GM23338 (cell line): ENCODE measurements around the gene MAP2K3. TPM values are rescaled to one million over a fixed set of nuclear protein-coding genes. Genes with fewer than 3 reads are reported as not detected.

Experiments
- ATAC-seq: fragments of 200-7000 bp; cut with Tn5 transposase; 3 replicates; pipeline ENCODE4 v1.9.1; 2020
- DNase-seq: peaks from one replicate; pipeline ENCODE4 v3.0.0-alpha.2; 2015; ENCODE audit warnings: low spot score
- H2AFZ ChIP-seq: fragments of 200-600 bp; sonication (generic); 2 replicates; pipeline ENCODE4 v1.8.0; 2016; ENCODE audit warnings: antibody characterized with exemption, mild to moderate bottlenecking, moderate library complexity
- H3F3A ChIP-seq: fragments of 200-600 bp; sonication (generic); replicated peaks from 2 replicates; pipeline ENCODE4 v1.8.0; 2017; ENCODE audit warnings: antibody characterized with exemption, mixed run types, low read depth
- H3K27ac ChIP-seq: fragments of 200-600 bp; sonication (generic); 2 replicates; pipeline ENCODE4 v1.6.1; 2016; ENCODE audit warnings: low read depth
- H3K27me3 ChIP-seq: fragments of 200-600 bp; sonication (generic); 2 replicates; pipeline ENCODE4 v1.8.0; 2016; ENCODE audit warnings: mild to moderate bottlenecking, mixed run types, moderate library complexity; ENCODE audit not compliant: insufficient read depth
- H3K36me3 ChIP-seq: fragments of 200-600 bp; sonication (generic); 2 replicates; pipeline ENCODE4 v1.8.0; 2016; ENCODE audit warnings: mild to moderate bottlenecking; ENCODE audit not compliant: insufficient read depth
- H3K4me1 ChIP-seq: fragments of 200-600 bp; sonication (generic); 2 replicates; pipeline ENCODE4 v1.8.0; 2016; ENCODE audit warnings: mild to moderate bottlenecking, moderate library complexity; ENCODE audit not compliant: insufficient read depth
- H3K4me2 ChIP-seq: fragments of 200-600 bp; sonication (generic); 2 replicates; pipeline ENCODE4 v1.7.1; 2017; ENCODE audit warnings: mixed run types
- H3K4me3 ChIP-seq: fragments of 200-600 bp; sonication (generic); 2 replicates; pipeline ENCODE4 v1.6.1; 2016; ENCODE audit warnings: mixed run types
- H3K79me2 ChIP-seq: fragments of 200-600 bp; sonication (generic); replicated peaks from 2 replicates; pipeline ENCODE4 v1.8.0; 2017; ENCODE audit warnings: mild to moderate bottlenecking; ENCODE audit not compliant: insufficient read depth
- H3K9me2 ChIP-seq: fragments of 200-600 bp; sonication (generic); 2 replicates; pipeline ENCODE4 v1.8.0; 2017; ENCODE audit not compliant: insufficient read depth
- H4K20me1 ChIP-seq: fragments of 200-600 bp; sonication (generic); replicated peaks from 2 replicates; pipeline ENCODE4 v1.8.0; 2017; ENCODE audit warnings: mild to moderate bottlenecking; ENCODE audit not compliant: insufficient read depth
- H3K27ac Mint-ChIP-seq: 2 replicates; pipeline ENCODE4 v1.8.0; 2020; ENCODE audit warnings: inconsistent platforms, mild to moderate bottlenecking, moderate library complexity, mixed read lengths
- H3K27me3 Mint-ChIP-seq: 3 replicates; pipeline ENCODE4 v1.8.0; 2022; ENCODE audit warnings: low read depth, mild to moderate bottlenecking, moderate library complexity, mixed read lengths, inconsistent platforms; ENCODE audit not compliant: insufficient read depth, poor library complexity
- H3K36me3 Mint-ChIP-seq: 3 replicates; pipeline ENCODE4 v1.8.0; 2021; ENCODE audit warnings: low read depth, mild to moderate bottlenecking, inconsistent platforms, moderate library complexity, mixed read lengths
- H3K4me1 Mint-ChIP-seq: 3 replicates; pipeline ENCODE4 v1.8.0; 2020; ENCODE audit warnings: mild to moderate bottlenecking, inconsistent platforms, mixed read lengths
- H3K4me3 Mint-ChIP-seq: 3 replicates; pipeline ENCODE4 v1.8.0; 2021; ENCODE audit warnings: moderate library complexity, mild to moderate bottlenecking, inconsistent platforms, mixed read lengths
- H3K9me3 Mint-ChIP-seq: 3 replicates; pipeline ENCODE4 v1.8.0; 2020; ENCODE audit warnings: moderate library complexity, mild to moderate bottlenecking, inconsistent platforms, mixed read lengths
- CREB1 ChIP-seq: fragments of 250-450 bp; sonication (Bioruptor Pico); IDR thresholded peaks from 2 replicates; pipeline ENCODE4 v1.5.0; 2020; ENCODE audit warnings: low read depth, mild to moderate bottlenecking, moderate library complexity
- CTCF ChIP-seq, 2 experiments: fragments of 200-600 bp in 1 of 2; sonication (generic) in 1 of 2; conservative IDR thresholded peaks; 2 replicates each; pipeline versions ENCODE4 v1.5.1 to v1.6.1; 2016 to 2017; ENCODE audit warnings: antibody characterized with exemption in 2 of 2, low read depth in 2 of 2, mild to moderate bottlenecking in 2 of 2, moderate library complexity in 1 of 2
- ETS1 ChIP-seq: IDR thresholded peaks from 2 replicates; pipeline ENCODE4 v1.6.1; 2016; ENCODE audit warnings: antibody characterized with exemption
- EZH2 ChIP-seq: fragments of 200-600 bp; sonication (generic); IDR thresholded peaks from one replicate; pipeline ENCODE4 v1.8.0; 2017; ENCODE audit warnings: antibody characterized with exemption, mild to moderate bottlenecking, low read depth; ENCODE audit not compliant: unreplicated experiment
- EZH2phosphoT487 ChIP-seq: fragments of 200-600 bp; sonication (generic); IDR thresholded peaks from one replicate; pipeline ENCODE4 v1.8.1; 2018; ENCODE audit warnings: antibody characterized with exemption; ENCODE audit not compliant: unreplicated experiment
- JUNB ChIP-seq: IDR thresholded peaks from one replicate; pipeline ENCODE4 v1.6.1; 2016; ENCODE audit warnings: antibody characterized with exemption; ENCODE audit not compliant: unreplicated experiment
- NANOG ChIP-seq: IDR thresholded peaks from 2 replicates; pipeline ENCODE4 v1.6.1; 2016; ENCODE audit warnings: antibody characterized with exemption, borderline replicate concordance
- POLR2AphosphoS5 ChIP-seq: IDR thresholded peaks from 2 replicates; pipeline ENCODE4 v1.6.1; 2016; ENCODE audit warnings: antibody characterized with exemption, low read depth
- REST ChIP-seq: IDR thresholded peaks from one replicate; pipeline ENCODE4 v1.6.1; 2018; ENCODE audit warnings: antibody characterized with exemption; ENCODE audit not compliant: unreplicated experiment
- STAT1 ChIP-seq: IDR thresholded peaks from one replicate; pipeline ENCODE4 v1.6.1; 2016; ENCODE audit warnings: antibody characterized with exemption; ENCODE audit not compliant: unreplicated experiment
- ZNF114 ChIP-seq: fragments of 250-450 bp; sonication (Bioruptor Pico); IDR thresholded peaks from 2 replicates; pipeline ENCODE4 v1.5.0; 2020; ENCODE audit warnings: mild to moderate bottlenecking, moderate library complexity
- ZNF331 ChIP-seq: fragments of 250-450 bp; sonication (Bioruptor Pico); IDR thresholded peaks from 2 replicates; pipeline ENCODE4 v1.5.0; 2020; ENCODE audit warnings: low read depth, mild to moderate bottlenecking, moderate library complexity
- ZNF462 ChIP-seq: fragments of 250-450 bp; sonication (Bioruptor Pico); IDR thresholded peaks from 2 replicates; pipeline ENCODE4 v1.5.0; 2020; ENCODE audit warnings: mild to moderate bottlenecking, moderate library complexity
- polyA plus RNA-seq: library from polyadenylated mRNA; unstranded; fragments of >200 nt; fragmentation: Nextera tagmentation; extraction: Ambion mirVana; gene quantifications from 2 replicates; pipeline ENCODE4 v1.2.1, GENCODE V29; 2016
- total RNA-seq: library from RNA; depleted of rRNA; stranded (reverse); fragments of >200 nt; shearing (Covaris generic); gene quantifications from 2 replicates; pipeline ENCODE4 v1.2.3, GENCODE V29; 2014

The MAP2K3 gene
- total and polyA plus RNA-seq, 2 experiments from 2014 or later: 28.5 to 31.7 TPM

GRCh38 chr17:21352981-21353265 lies 68.4 kb downstream of the MAP2K3 start:
- Histone ChIP-seq H3K79me2 (no peaks in the 10 kb centered on the region), H3K4me1 (no peaks in the 10 kb centered on the region)
- H3K27me3 Mint-ChIP-seq: peaks cover 11% of the 10 kb centered on the region

More at GRCh38 chr17:21352981-21353265, 68.4 kb downstream of the MAP2K3 start:
- Mint-ChIP-seq H3K4me1 (0 out of 3 replicates have a peak, but pooled peaks cover 3% of the 10 kb centered on the region), H3K4me3 (no peak overlapping the region), H3K27ac (no peak overlapping the region), H3K36me3 (no peaks in the 10 kb centered on the region), H3K9me3 (peaks cover 4% of the 10 kb centered on the region; the same call in 1 of the 3 replicates)
- TF ChIP-seq NANOG (no peak), CTCF (conservative IDR thresholded peaks at IDR 0.05; ENCODE audit: low read depth in 2 of 2) (no peak), JUNB (no peak), EZH2phosphoT487 (no peak), REST (no peak), ZNF331 (CRISPR knock-in tag) (no peak), CREB1 (no peak), POLR2AphosphoS5 (no peak), ETS1 (no peak), ZNF462 (CRISPR knock-in tag) (no peak), EZH2 (no peak), ZNF114 (no peak), STAT1 (no peak)
- no peaks in the 10 kb centered on the region for H3F3A ChIP-seq
- no peak for DNase-seq
- H3K27me3 ChIP-seq: no peaks in the 10 kb centered on the region
- no peak for ATAC-seq
- no peaks in the 10 kb centered on the region for H3K9me2 ChIP-seq
- no peak overlapping the region for H2AFZ ChIP-seq
- H3K4me3 ChIP-seq: no peak overlapping the region
- no peaks in the 10 kb centered on the region for H3K36me3 ChIP-seq
- no peak overlapping the region for H3K27ac ChIP-seq
- H3K4me2 ChIP-seq: no peak overlapping the region
- no peaks in the 10 kb centered on the region for H4K20me1 ChIP-seq
